GM19025 (cell line): ENCODE results near the gene ENG.

Source experiments
- ATAC-seq: cut with Tn5 transposase; IDR thresholded peaks from one replicate; pipeline ENCODE4 v1.9.1; 2021; ENCODE audit warnings: mild to moderate bottlenecking, low read depth, moderate library complexity; ENCODE audit not compliant: unreplicated experiment

Gene ENG

DNA sequence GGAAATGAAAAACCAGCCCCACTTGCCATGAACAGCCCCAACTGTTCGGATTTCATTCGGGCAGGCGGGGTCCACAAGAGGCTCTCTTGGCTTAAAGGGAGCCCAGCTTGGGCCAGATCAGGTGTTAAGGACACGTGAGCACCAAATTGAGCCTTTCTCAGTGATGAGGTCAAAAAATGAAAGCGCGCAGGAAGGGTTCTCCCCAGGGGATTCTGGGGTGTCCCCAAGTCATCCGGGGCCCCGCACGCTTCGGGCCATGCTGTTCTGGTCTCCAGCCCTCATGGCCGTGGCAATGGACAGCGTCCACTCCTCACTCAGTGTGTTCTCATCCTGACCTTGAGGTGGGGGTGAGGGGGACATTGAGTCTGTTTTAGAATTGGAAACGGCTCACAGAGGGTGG, 12.1 kb upstream of the ENG start:
- ATAC-seq = no peak

DNA sequence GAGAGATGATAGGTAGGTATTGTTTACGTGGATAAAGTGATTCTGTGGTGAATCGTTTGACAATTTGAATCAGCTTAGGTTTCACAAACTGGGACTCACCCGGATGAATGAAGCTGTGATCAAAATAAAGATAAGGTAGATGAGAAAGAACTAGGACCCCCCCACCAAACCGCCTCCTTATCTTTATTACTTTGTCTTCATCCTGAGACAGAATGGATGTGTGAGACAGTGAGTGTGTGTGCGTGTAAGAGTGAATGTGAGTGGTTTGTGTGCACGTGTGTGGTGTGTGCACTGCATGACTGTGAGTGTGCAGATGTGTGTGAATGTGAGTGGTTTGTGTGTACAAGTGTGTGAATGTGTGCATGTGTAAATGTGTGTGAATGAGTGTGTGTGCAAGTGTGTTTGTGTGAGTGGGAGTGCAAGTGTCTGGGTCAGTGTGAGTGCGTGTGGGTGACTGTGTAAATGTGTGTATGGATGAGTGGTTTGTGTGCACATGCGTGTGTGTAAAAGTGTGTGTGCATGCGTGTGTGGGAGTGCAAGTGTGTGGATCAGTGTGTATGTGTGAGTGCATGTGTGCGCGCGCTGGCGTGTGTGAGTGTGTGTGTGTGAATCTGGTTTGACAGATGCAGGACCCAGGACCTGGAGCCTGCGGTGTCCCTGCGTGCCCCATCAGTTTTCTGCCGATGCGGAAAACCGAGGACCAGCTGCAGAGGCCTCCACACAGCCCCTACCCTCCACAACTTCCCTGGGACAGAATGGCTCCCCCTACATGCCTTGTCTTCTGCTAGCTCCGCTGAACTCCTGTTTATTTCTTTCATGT, 11.4 kb upstream of the ENG start:
- ATAC-seq = no peak

DNA sequence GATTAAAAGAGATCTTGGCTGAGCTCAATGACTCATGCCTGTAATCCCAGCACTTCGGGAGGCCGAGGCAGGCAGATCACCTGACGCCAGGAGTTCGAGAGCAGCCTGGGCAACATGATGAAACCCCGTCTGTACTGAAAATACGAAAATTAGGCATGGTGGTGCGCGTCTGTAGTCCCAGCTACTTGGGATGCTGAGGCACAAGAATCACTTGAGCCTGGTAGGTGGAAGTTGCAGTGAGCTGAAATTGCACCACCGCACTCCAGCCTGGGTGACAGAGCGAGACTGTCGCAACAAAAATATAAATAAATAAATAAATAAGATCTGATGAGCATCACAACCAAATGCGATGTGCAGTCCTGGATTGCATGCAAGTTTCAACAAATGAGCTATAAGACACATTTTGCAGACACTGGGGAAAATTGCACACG, 8.7 kb upstream of the ENG start:
- ATAC-seq = no peak

GRCh38 chr9:127862075-127863011, 7.9 kb upstream of the ENG start:
- ATAC-seq = no peak

- no peak for ATAC-seq
These were observed 6.3 kb upstream of the ENG start for GRCh38 chr9:127860779-127861178.

- ATAC-seq = no peak
These were observed 5.8 kb upstream of the ENG start for GRCh38 chr9:127860260-127860659.

DNA sequence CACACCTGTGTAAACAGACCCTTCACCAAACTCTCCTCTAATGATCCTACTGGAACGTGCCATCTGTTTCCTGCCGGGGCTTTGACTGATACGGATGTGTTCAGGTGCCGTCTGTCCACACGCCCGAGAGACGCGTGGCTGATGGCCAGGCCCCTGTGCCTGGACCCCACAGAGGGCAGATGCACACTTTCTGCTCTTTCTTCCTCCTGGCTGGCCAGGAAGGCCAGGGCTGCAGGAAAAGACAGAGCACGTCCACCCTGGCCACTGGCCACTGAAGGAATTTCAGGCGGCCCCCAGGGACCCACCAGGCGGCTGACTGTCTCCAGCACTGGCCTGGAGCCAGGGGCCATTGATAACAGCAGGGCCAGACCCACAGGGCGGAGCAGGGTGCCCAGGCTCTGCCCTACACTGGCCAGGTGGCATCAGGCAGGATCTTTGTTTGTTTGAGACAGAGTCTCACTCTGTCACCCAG, 3.6 kb upstream of the ENG start:
- no peak for ATAC-seq

DNA sequence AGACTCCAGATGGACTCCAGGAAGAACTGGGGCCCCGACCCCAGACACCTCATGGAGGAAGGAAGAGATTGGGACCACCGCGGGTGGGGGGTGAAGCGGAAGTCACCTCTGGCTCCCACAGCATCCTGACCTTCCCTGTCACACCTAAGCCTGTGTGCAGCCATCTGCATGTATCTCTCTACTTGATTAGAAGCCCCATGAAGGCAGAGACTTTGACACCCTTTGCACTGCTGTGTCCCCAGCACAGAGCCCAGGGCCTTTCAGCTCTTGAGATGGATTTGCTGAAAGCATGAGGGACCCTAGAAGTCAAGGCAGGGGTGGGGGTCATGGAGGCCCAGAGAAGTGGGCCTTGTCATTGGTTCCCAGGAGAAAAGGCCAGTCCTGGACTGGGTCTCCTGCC, 2.8 kb upstream of the ENG start:
- ATAC-seq = no peak

- no peak for ATAC-seq
These were observed 2.3 kb upstream of the ENG start for GRCh38 chr9:127856729-127857116.

- no peak for ATAC-seq
These were observed 1.8 kb upstream of the ENG start for GRCh38 chr9:127856094-127856728.

DNA sequence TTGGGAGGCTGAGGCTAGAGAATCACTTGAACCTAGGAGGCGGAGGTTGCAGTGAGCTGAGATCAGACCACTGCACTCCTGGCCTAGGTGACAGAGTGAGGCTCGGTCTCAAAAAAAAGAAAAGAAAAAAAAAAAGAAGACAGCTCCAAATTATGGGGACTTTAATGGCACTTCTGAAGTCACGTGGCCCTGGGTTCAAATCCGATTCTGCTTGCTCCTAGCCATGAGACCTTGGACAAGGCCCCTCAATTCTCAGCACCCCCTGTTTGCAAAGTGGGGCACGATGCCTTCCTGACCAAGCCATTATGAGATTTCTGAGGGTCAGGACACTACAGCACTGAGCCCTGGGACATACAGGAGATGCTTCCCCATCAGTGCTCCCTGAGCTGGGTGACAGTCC, 1.1 kb upstream of the ENG start:
- no peak for ATAC-seq

- no peak for ATAC-seq
These were observed 502 bp upstream of the ENG start for GRCh38 chr9:127854960-127855359.

- no peak for ATAC-seq
These were observed 910 bp downstream of the ENG start for GRCh38 chr9:127853312-127854183.

DNA sequence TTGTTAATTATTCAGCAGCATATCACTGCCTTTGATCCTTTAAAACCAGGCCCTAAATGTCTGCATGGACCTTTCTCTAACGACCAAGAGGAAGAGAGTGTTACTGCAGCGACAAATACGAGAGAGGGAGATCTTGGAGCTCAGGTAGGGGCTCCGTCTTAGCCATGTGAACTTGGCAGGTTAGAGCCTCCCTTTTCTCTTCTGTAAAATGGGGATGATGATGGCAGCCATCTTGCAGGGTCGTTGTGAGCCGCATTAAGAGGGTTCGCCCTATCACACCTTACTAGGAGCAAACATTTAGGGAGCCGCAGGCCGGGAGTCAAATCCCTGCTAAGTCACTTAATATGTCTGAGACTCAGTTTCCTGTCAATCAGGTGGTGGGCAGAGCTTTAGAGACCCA, 1.6 kb downstream of the ENG start:
- no peak for ATAC-seq

DNA sequence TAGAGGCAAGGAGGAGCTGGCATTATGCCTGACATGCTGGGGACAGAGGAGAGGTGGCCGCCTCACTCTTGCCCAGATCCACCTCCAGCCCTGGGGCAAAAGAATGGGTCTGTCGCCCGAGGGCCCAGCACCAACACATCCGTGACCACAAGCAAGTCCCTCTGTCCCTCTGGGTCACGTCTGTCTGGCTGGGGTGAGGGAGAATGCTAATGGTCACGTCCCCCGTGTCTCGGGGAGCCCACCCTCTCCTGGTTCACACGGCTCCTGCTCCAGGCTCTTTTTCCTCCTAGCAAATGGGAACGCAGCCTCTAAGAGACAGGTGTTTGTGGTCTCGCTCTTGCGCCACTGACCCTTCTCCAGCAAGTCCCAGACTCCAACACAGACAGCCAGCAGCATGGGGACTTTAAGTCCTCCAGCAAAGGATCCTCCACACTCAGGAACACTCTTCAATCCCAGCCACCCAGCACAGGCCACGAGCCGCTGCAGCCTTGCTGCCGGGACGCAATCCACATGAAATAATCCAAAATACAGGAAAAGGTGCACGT, 4.1 kb downstream of the ENG start:
- ATAC-seq = no peak

GRCh38 chr9:127848756-127849504, 5.5 kb downstream of the ENG start:
- ATAC-seq = no peak

DNA sequence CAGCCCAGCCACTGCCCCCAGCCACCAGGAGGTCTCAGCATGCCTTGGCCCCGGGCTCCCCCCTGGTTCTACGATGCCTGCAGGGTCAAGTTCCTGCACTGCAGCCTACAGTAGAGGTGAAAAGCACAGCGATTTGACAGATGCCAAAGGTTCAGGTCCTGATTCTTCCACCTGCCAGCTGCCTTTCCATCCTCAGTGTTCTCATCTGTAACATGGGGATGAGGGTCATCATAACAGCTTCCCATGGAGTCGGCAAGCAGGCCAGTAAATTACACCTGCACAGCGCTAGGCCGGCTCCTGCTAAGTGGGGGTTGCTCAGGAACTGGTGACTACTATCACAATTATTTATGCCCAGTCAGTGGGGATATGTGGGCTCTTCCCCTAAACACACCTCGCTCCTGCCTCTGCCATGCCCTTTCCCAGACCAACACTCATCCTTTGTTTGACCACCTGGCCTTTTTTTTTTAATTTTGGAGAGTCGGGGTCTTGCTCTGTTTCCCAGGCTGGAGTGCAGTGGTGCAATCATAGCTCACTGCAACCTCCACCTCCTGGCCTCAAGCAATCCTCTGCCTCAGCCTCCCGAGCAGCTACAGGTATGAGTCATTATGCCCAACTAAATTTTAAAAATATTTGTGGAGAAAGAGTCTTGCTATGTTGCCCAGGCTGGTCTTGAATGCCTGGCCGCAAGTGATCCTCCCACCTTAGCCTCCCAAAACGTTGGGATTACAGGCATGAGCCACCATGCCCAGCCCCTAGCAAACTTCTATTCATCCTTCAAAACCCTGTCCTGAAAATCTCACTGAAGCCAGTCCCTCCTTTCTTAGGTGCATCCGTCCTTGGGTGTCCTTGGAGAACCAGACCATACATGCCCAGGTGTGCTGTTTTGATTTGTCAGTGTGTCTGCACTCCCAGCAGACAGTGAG, 6.4 kb downstream of the ENG start:
- ATAC-seq = no peak

DNA sequence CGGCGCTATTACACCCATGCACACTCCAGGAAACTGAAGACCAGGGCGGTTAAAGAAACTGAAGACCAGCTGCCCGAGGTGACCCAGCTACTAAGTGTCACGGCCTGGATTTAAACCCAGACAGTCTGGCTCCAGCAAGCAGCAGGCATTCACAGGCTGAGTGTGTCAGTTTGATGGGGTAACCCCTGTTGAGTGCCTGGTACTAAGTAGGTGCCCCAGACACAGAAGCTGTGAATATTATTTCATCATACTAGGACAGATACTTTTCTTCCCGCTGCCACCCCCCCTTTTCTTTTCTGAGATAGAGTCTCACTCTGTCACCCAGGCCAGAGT, 7.3 kb downstream of the ENG start:
- ATAC-seq = no peak
